Stimulated activated CD8-positive, alpha-beta memory T cell treated with anti-CD3 and anti-CD28 coated beads, Interleukin-15, amount 100 ng/mL, for 4 hours (primary cell): Measurements from ENCODE around the gene SSRP1.
A peak's percentile ranks its signal among the peaks of the same experiment; 100 is the strongest.
"Not testable (repeated sequence)": the region's sequence is repeated elsewhere in the genome, so short reads cannot be mapped to it uniquely, and the experiment has no call there.

Source experiments
- DNase-seq, 2 donors: peaks; one replicate each; pipeline ENCODE4 v3.0.0-alpha.2; 2020; ENCODE audit warnings: low read depth in 2 of 2

The SSRP1 gene

DNA sequence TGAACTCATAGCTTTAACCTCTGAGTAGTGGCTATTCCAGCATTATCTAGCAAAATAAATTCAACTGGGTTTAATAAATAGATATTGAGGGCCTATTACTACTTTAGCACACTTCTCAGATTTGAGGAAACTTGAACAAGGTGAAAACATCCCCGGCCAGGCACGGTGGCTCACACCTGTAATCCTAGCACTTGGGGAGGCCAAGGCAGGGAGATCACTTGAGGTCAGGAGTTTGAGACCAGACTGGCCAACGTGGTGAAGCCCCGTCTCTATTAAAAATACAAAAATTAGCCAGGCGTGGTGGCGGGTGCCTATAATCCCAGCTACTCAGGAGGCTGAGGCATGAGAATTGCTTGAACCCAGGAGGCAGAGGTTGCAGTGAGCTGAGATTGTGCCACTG, 1.2 kb upstream of the SSRP1 start:
- not testable (repeated sequence) for DNase-seq

DNA sequence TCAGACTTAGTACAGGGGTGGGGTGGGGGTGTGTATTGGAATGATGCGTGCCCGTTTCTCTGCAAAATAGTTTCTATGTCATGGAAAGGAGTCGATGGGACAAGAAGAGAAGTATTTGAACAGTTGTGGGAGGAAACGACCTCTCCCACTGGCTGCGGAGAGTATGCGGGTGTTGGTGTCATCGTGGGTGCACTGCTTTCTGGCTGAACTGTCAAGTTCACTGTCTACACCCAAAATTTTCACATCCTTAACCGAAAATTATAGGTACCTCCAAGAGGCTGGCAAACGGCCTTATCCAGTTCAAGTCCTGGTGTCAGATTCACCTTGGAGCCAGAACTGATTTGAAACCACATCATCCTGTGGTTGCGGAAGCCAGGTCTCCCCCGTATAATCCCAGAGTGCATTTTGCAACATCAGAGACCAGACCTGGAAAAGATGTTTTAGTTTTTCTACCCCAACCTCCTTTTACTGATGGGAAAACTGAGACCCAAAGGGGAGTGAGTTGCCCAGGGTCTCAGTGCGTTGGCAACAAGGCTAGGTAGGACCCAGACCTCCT, 497 bp upstream of the SSRP1 start:
- no peak for DNase-seq

DNA sequence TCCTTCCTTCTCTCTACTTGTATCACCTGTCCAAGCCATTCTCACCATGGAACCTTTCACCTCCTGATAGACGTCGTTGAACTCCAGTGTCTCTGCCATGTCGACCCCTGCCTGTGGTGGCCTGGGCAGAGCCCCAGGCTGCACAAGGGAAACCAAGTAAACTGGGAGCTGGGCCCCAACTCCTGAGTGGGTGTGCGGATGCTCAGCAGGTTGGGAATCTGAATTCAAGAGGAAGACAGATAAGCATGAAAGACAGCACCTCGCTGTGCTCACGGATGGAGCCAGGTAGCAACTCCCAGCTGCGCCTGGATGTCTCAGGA, 709 bp downstream of the SSRP1 start:
- DNase-seq = no peak

DNA sequence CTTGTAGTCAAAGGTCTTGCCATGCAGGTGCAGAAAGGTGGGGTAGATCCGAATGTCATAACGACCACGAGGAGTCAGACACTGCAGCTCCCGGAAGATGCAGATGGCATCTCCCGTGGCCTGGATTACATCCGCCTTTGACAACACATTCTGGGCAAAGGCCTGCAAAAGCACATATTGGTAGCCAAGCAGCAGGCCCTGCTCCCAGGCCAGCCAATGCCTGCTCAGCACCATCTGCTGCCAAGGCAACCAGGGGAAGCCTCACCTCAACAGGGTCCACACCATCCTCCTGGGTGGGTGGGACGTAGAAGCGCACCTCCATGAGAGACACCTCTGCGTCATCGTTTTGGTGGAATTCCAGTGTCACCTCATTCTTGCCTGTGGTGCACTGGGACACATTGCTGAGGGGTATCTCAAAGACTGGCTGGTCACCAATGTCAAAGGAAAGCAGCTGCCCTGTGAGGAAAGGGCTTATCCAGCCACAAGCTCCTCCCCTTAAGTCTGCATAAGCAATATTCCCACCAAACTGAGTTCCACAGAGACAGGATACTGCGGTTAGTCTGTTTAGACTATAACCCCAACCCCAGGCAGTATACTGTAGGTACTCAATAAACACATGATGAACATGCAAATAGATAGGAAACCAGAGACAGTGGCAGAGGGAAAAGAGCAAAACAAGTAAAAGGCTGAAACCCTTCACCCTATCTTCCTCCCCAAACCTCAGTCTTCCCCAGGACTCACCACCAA, 2.8 kb downstream of the SSRP1 start:
- no peak for DNase-seq

DNA sequence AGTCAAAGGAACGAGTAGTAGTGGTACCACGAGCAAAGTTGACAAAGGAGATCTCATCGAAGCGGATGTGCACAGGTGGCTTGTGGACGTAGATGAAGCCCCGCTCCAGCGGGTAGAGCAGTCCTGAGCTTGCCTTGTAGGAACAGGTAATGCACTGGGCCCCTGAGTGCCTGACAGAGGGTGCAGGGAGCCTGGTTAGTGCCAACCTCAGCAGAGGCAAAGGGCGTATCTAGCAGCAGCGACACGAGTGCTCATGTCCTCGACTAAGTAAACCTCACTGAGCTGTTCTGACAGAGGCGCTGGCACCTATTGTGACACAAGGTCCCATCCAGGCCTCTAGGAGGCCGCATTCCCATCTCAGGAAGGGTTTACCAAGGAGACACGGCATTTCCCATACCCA, 4.0 kb downstream of the SSRP1 start:
- no peak for DNase-seq

DNA sequence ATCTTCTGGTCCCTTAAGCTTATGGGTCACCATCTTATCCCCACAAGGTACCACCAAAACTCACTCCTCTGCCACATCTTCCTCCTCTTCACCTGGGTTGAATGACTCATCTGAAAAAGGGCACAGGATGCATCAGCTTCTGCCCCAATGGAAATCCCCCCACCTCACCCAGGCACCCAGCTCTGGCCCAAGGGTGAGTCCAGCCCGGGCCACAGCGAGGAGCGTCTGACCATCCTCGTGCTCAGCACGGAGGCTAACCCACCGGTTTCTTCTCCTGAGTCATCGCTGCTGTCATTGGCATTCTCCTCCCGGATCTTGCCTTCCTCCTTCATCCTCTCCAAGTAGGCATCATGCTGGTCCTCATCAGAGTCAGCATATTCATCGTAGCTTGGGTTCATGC, 5.7 kb downstream of the SSRP1 start:
- no peak for DNase-seq

DNA sequence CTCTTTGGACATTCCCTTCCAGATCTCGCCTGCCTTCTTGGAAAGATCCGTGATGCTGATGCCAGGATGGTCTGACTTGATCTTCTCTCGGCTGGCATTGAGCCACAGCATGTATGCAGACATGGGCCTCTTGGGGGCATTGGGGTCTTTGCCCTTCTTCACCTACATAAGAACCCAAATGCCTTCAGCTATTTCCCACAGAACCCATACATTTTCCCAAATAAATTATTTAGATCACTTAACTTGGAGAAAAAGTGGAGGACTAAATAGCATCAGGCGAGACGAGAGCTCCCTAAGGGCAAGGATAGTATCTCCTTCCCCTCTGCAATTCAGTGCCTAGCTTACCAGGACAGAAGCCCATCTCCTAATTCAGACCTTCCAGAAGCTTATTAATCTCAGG, 8.0 kb downstream of the SSRP1 start:
- DNase-seq = no peak

DNA sequence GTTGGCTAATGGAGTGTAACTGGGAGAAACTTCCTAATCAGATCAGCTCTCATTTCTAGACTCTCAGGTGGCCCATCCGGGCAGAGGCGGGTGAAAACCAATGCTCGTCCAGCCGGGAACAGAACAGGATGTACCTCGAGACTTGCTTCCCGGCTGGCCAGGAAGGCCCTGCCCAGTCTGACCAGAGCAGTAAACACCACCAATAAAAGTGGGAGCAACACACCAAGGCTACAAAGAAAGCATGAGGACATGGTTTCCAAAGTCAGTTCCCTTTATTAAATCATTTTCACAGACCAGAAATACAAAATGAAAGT, 10.0 kb downstream of the SSRP1 start:
- DNase-seq = no peak

DNA sequence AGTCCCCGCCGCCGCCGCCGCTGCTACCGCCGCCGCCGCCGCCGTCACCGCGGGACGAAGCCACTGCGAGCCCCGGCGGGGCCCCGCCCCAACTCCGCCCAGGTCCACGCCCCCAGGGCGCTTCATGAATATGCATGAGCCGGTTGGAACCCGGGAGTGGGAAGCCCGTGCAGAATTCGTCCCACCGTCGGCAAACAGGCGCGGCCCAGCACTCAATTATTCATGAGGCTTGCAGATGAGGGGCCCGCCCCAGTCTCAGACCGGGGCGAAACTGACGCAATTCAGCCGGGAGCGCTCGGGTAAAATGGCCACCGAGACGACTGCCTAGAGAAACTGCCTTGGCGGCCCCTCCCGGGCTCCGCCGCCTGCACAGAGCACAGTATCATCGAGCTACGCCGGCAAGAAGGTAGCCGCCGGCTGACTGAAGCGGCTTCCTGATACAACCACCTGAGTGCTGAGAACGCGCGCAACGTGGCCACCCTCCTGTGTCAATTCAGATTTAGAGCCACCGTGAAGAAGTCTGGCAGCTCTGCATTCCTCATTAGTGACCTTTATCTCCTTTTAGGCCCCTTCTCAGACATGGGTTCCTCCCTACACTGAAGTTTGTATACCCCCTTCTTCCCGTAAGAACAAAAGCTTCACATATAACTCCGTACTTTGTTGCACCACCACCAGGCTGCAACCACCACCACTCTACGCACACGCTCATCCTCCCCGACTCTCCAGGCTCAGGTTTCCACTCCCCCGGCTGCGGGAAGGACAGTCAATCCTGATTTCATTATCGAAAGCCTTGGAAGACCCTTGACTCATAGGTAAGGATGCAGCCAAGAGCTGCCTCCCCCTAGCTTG, 10.6 kb downstream of the SSRP1 start, which contains the start of gene TNKS1BP1:
Gene TNKS1BP1 (minus strand): TSS at position 67 of the 849 bp plus-strand sequence. CDS start 3,067 bp downstream, outside the sequence.
- peak; percentile 84 to 87 for DNase-seq

DNA sequence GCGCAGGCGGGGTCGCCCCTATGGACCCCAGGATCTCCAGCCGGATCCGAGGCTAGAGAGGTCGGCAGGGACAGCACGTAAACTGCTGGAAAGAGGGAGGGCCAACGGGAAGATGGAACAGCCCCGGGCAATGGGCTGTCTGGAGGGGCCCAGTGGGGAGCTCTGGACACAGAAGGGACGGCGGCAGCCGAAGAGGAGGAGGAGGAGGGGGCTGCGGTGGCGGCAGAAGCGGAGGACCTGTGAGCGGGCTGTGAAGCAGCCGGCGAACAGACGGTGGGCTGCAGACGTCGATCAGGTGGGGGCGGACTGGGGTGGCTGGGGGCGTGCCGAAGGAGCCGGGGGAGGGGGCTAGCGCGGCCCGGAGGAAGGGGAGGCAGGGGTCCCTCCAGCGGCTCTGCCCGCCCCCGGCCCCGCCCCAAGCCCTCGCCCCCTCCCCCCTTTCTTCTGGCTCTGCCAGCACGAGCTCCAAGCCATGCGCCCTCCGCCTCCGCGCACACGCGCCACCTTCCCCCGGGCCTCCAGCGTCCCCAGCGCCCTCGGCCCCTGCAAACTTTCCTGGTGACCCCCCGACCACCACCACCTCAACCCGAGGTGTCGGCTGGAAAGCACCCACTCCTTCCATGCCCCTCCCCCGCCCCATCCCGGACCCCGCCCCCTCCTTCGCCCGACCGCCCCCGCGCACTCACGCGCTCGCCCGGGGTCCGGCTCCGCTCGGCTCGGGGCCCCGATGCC, 11.4 kb downstream of the SSRP1 start:
- no peak for DNase-seq

DNA sequence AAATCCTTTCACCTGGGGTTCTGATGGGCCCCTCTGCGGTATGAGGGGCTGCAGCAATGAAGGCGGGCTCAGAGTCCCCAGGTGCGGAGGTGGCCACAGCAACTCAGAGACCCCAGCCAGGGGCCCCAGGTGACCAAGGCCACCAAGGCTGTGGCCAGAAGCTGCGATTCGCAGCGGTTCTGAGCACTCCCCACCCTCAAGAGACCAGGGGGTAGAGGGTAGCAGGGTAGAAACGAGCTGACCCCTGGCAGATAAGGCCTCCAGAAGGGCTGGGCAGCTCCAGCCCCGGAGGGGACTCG, 11.9 kb downstream of the SSRP1 start:
- DNase-seq = no peak

DNA sequence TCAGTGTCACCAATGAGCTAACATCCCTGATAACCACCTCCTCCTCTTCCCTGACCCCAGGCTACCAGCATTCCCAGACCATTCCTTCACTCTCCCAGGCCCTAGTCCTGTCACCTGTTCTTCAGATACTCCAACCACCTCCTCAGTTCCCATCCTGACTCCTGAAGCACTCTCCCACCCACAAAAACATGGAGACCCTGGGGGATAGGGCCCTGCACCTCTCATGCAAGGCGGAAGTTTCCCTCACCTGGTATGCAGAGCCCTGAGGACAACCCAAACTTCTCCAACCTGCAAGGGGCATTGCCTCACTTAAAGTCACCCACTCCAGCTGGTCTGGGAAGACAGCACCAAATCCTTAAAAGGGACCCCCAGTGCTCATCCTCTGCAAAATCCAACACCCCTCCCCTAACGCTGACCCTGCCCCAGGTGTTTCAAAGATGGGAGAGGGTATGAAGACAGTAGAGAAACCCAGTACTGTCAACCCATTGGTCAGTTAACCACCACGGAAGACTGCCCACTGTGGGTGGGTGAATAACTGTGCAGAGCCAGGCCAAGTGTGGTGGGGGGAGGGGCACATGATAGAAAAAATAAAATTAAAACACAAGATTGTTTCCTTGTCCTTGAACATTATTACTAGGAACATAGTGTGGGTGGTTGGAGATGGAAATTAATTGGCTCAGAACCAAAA, 12.4 kb downstream of the SSRP1 start:
- no peak for DNase-seq

DNA sequence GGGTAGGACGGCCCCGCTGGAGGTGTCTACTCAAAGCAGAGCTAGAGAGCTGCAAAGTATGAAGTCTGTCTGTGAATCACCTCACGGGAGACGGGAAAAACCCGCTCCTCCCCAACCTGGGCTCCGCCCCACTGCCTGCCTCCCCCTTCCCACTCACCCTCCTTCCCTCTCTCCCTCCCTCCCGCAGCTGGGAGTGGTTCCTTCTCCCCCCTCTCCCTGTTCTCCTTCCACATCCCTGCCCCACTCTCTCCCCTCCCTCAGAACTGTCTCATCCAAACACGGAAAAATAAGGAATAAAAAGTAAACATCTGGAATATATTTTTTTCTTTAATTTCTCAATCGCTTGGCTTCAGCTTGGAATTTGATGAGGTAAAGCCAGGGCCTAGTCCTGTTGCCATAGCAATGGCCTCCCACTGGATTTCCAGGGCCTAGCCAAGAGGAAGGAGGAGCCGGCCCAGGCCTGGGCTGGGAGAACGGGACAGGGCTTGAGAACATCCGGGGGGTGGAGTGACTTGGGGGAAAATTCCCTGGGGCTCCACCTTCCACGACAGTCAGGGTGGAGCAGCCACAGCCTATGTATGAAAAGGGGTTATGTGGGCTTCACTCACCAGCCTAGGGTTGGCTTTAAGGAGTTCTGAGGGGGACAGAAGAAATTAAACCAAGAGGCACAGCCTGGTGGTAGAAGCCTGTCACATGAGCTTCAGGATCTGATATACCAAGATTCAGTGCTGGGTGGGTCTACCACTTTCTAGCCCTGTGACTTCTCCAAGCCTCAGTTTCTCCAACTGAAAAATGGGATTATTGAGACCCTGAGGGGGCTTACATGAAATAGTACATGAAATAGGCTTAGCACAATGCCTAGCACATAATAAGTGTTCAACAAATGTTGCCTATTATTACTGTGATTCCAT, 13.2 kb downstream of the SSRP1 start:
- DNase-seq = no peak

DNA sequence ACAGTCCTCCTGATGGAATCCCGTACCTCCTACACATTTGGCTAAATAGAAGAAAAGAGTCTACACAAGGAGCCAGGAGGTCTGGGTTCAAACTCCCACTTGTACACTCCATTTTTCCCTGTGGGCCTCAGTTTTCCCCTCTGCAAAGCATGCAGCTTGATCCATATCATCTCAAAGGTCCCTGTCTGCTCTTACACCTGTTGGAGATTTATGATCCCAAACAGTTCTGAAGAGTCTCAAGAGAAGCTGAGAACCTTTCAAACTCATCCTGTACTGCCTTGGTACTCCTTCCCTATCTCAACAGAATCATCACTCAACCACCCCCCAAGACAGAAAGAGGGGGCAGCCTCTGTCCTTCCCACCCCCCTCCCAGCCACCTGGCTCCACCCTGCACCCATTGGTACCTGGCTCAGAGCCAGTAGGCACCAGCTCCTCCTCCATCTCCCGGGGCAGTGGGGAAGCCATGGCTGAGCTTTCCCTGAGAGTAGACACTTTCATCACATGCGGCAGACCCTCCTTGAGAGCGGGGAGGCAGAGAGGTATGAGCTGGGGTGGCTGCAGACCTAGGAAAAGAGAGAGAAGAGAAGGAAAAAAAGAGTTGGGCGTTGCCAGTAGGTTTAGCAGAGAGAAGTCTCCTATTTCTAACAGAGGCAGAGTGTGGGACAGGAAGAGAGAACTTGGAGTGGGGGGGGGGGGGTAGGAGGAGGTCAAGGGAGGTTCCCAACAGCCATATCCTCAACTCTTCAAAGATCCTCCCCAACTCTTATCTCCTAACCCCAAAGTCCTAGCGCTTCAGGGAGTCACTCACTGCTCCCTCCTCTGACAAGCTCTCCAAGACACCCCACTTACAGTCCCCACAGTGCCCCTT, 14.1 kb downstream of the SSRP1 start:
- DNase-seq = no peak

DNA sequence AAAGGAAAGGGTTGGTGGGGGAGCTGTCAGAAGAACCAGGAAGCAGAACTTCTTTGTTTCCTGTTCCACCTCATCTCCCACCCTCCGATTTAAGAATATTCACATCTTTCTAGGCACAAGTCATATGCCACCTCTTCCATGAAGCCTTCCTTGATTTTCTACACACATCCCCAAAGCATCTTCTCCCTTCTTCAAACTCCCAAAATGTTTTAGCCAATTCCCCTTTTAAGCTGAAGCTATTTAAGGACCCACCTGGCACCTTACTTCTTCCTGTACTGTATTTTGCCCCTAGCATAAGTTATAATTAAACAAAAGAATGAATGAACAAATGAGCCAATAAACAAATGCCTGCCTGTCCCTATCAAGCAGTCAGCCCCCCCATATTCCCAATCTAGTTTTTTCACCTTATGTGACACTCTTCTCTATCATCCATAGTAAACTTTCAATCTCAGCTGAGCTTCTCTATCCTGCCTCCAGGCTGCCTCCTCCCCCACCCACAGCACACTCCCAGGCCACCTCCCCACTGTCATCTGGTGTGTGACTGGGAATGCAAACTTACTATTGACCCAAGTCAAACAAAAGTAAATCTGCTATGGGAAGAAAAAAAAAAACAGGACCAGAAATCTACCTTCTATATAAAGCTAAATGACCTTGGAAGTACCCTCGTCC, 14.8 kb downstream of the SSRP1 start:
- DNase-seq = no peak

DNA sequence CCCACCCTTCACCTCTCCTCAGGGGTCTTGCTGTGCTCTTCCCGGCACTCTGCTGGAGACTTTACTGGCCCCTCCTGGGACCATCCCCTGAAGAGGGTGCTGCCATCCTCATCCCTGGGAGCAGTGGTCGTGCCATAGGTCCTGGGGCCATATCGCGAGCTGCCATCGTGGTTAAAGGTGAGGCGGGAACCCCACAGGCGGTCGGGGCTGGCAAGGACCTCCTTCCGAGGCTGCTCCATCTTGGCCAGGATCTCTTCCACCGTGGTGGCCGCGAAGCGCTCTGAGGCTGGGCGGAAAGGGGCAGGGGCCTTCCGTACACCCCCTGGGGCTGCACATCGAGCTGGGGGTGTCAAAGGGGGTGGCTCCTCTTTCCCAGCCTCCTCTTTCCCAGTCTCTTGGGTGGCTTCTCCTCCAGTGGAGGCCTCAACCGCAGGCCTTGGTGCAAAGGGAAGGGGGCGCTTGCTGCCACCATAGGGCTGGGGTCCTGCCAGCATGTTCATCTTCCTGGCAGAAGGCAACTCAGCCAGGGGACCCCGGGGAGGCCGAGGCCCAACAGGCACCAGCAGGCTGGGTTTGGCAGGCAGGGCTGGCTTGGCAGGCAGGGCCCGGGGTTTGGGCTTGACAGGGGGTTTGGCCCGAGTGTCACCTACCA, 15.5 kb downstream of the SSRP1 start:
- DNase-seq = no peak

DNA sequence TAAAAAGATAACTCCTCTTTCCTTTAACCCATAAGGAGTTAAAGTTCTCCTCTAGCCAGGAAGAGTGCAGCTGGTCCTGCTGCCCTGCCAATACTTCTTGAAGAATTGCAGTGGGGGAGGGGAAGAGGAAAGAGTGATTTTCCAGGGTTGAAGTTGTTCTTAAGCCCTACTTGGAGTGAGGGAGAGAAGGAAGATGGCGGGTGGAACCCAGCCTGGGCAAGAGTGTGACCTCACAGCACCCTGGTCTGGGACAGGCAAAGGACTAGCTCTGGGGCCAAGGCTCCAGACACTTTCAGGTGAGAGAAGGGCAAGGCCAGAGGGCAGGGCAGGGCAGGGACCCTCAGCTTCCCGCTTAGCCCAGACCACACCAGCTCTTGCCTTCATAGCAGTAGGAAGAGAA, 17.5 kb downstream of the SSRP1 start:
- DNase-seq = no peak

DNA sequence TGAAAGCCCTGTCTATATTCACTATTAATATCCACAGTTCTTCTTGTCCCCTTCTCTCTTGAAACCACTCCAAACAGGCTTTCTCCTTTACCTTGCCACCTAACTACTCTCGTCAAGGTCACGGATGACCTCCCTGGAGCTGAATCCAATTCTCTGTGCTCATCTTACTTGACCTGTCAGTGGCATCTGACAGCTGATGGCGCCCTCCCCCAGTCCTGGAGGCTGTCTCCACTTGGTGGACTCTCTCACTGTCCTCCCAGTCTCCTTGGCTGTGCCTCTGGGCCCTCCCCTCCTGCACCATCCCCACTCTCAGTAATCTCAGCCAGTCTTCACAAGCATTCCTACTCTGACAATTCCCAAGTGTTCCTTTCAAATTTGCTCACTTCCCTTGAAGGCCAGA, 19.7 kb downstream of the SSRP1 start:
- no peak for DNase-seq

DNA sequence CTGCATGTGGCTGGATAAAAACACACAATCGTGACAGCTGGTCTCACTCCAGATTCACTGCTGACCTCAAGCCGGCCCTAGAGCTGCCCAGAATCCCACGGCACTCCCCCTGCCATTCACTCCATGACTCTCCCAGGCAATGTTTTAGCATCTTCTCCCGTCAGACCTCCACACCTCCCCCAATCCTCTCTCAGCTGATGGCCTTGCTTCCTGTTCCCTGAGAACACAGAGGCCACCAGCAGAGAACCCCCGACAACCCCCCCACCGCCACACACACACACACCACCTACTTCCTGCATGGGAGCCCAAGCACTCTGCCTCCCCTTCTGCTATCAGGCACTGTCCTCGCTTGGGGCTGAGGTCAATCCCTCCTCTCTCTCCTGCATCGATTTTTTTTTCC, 20.2 kb downstream of the SSRP1 start:
- no peak for DNase-seq
